ENCODE results near the gene SSH3. TPM values are rescaled to one million over a fixed set of nuclear protein-coding genes. Genes with fewer than 3 reads are reported as not detected.
"Not testable (repeated sequence)": the region's sequence is repeated elsewhere in the genome, so short reads cannot be mapped to it uniquely, and the experiment has no call there.

SSH3 gene
- total and polyA plus RNA-seq, 2 of the 4 experiments (the other 2 are of a cell fraction), result 7.3 to 26.7 TPM

GRCh38 chr11:67260885-67261639 is 42.3 kb upstream of the SSH3 start:
- in situ Hi-C loops (cut with MboI; ENCODE audit: low sequenced_read_pairs), result loop anchor here (5.0 kb wide), 2 partner anchors 56 to 121 kb away; no protein-coding TSS in a partner anchor
- H2AK5ac ChIP-seq (ENCODE audit: low read depth, low read length), result peak overlapping the region; percentile 36; the same call in 1 of the 2 replicates
- H2BK20ac ChIP-seq (ENCODE audit: low read depth, low read length); H3K27me3 ChIP-seq (ENCODE audit: control insufficient read depth, insufficient read depth, low read length); H3K9me3 ChIP-seq (ENCODE audit: control insufficient read depth, insufficient read depth, low read length); H3K36me3 ChIP-seq (ENCODE audit: control insufficient read depth, insufficient read depth, low read length); dilution Hi-C loops (cut with HindIII; ENCODE audit: low sequenced_read_pairs, unreplicated experiment); H3K56ac ChIP-seq (ENCODE audit: extremely low read depth, insufficient read depth, low read length); BruUV-seq (replicated peaks); H4K20me1 ChIP-seq (ENCODE audit: insufficient read depth, low read length); H2AK9ac ChIP-seq (replicated peaks; ENCODE audit: low read depth, low read length, poor library complexity); H2BK5ac ChIP-seq (ENCODE audit: low read depth, low read length, poor library complexity, severe bottlenecking); intact Hi-C loops (cut with micrococcal nuclease): not testable (repeated sequence)
- TF ChIP-seq MXI1 (IDR thresholded peaks at IDR 0.05; ENCODE audit: borderline replicate concordance, low read depth, low read length), result 0 out of 2 replicates have a peak, but pooled peaks have one; percentile 19
- peak overlapping the region; percentile 85 for H3K9ac ChIP-seq (ENCODE audit: low read depth, low read length)
- peaks cover 0 to 11% of the 10 kb centered on the region in 2 experiments; a peak in 1 of 4 replicates for H3K79me1 ChIP-seq (ENCODE audit: low read depth in 1 of 2, low read length in 2 of 2)
- WGBS, 2 experiments (ENCODE audit: extremely low coverage in 2 of 2, insufficient read length in 1 of 2), result 60% methylated on average over 3 of the region's 50 CpGs; no CpG with 5 or more reads in 1 of the 2 experiments
- CTCF ChIA-PET, result interaction anchor here (0.9 to 2.2 kb wide), 2 partner anchors 56 to 57 kb away, joined by 4 to 13 read pairs; no protein-coding TSS in a partner anchor
- POLR2A ChIA-PET (ENCODE audit: unreplicated experiment), result interaction anchor here (1.0 kb wide), 1 partner anchor 56 kb away, joined by 7 read pairs; no protein-coding TSS in a partner anchor
- peak overlapping the region; percentile 82; the same call in 1 of the 2 replicates for H2BK120ac ChIP-seq (ENCODE audit: low read depth, low read length)
- peak overlapping the region; percentile 51 for H3K4me3 ChIP-seq (ENCODE audit: insufficient read depth, low read depth, low read length)
- peaks cover 14% of the 10 kb centered on the region; the same call in 1 of the 2 replicates for H3K9me1 ChIP-seq (ENCODE audit: insufficient read depth, low read length)
- peak overlapping the region; percentile 73; the same call in 1 of the 3 replicates for H2BK15ac ChIP-seq (ENCODE audit: low read depth, low read length)
- peak overlapping the region; percentile 99 for H4K5ac ChIP-seq (ENCODE audit: low read depth, low read length)
- H2AFZ ChIP-seq (replicated peaks; ENCODE audit: low read length, poor library complexity), result peak overlapping the region; percentile 96
- peaks cover 10% of the 10 kb centered on the region for H3K4me1 ChIP-seq (ENCODE audit: control insufficient read depth, insufficient read depth, low read length)
- H3K27ac ChIP-seq (ENCODE audit: insufficient read depth, low read length), result peak overlapping the region; percentile 63; the same call in 1 of the 2 replicates
- H3K23ac ChIP-seq (ENCODE audit: low read depth, low read length), result peak overlapping the region; percentile 97
- peak overlapping the region; percentile 98 for H3K14ac ChIP-seq (replicated peaks; ENCODE audit: low read depth, low read length)
- peak overlapping the region; percentile 100 for H3K4me2 ChIP-seq (ENCODE audit: low read depth, low read length)
- DNase-seq (peak; percentile 47), ATAC-seq (ENCODE audit: low read depth) (peak; percentile 55)
- peak overlapping the region; percentile 96 for H3K4ac ChIP-seq (ENCODE audit: low read depth, low read length)
- H4K91ac ChIP-seq (ENCODE audit: insufficient read depth, low read depth, low read length), result 0 out of 2 replicates have a peak overlapping the region, but pooled peaks have one; percentile 84
- peak overlapping the region; percentile 92 to 98 for H4K8ac ChIP-seq (ENCODE audit: low read depth in 2 of 2, low read length in 2 of 2)
- peak overlapping the region; percentile 87; the same call in 1 of the 2 replicates for H3K18ac ChIP-seq (ENCODE audit: low read depth, low read length)
